ENCODE data around the gene KNOP1.

KNOP1 gene, protein sequence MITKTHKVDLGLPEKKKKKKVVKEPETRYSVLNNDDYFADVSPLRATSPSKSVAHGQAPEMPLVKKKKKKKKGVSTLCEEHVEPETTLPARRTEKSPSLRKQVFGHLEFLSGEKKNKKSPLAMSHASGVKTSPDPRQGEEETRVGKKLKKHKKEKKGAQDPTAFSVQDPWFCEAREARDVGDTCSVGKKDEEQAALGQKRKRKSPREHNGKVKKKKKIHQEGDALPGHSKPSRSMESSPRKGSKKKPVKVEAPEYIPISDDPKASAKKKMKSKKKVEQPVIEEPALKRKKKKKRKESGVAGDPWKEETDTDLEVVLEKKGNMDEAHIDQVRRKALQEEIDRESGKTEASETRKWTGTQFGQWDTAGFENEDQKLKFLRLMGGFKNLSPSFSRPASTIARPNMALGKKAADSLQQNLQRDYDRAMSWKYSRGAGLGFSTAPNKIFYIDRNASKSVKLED

DNA sequence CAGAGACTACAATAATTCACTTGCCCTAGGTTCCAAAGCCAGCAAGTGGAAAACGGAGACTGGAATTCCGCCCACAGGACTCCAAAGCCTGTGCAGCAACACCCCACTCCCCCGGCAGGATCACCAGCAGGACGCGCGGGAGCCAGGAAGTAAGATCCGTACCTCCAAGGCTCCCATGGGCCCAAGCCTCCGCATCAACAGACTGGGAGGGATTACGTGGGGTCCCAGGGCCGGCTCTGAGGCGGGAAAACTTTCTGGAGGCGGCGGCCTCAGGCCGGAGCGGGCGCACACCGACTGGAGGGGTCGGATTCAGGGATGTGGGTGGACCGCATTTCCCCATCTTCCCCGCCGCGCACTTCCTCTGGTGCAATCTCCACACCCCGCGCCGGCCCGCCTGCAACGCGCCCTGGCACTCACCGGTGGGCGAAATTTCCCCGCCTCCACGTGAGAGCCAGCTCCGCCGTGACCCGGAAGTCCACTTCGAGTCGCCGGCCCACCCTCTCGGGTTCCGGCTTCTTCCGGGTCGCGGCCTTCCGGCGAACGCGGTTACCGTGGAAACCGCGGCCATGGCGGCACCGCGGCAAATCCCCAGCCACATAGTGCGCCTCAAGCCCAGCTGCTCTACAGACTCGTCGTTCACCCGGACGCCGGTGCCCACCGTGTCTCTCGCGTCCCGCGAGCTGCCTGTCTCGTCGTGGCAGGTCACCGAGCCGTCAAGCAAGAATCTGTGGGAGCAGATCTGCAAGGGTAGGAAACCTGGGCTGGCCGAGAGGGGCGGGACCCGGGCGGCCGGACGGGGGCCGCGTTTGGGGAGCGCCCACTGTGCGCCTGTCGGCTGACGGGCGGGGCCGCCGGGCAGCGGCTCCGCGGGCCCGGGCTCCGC, at the start of gene KNOP1, which contains the start of gene IQCK:
KNOP1 (minus strand) TSS at position 487 of the 883 bp plus-strand sequence. CDS start 3,192 bp downstream, outside the sequence.
IQCK (plus strand) TSS at position 531 of the 883 bp plus-strand sequence; CDS start at position 567, 36 bp downstream.
- Histone ChIP-seq H3K4me3 (ENCODE audit: low read depth, low read length) (peak within 1 kb of the TSS; percentile 94), H3K27ac (peak within 1 kb of the TSS; percentile 62), H3K36me3 (replicated peaks) (peaks cover 9% of the 10 kb centered on the region), H3K27me3 (replicated peaks) (no peaks in the 10 kb centered on the region)
- in situ Hi-C loops (cut with HindIII; ENCODE audit: low pct_ligation_motif_present, low sequenced_read_pairs): no loop called here
- DNase-seq: peak; percentile 73
- TF ChIP-seq CTCF (IDR thresholded peaks at IDR 0.05; ENCODE audit: low read depth, low read length, missing control alignments): peak; percentile 36

- Histone ChIP-seq H3K36me3 (replicated peaks) (no peaks in the 10 kb centered on the region), H3K27me3 (replicated peaks) (no peaks in the 10 kb centered on the region), H3K4me3 (ENCODE audit: low read depth, low read length) (no peak overlapping the region), H3K27ac (no peak overlapping the region)
- no peak for TF ChIP-seq CTCF (IDR thresholded peaks at IDR 0.05; ENCODE audit: low read depth, low read length, missing control alignments)
- DNase-seq: no peak
- in situ Hi-C loops (cut with HindIII; ENCODE audit: low pct_ligation_motif_present, low sequenced_read_pairs): no loop called here
These were observed 49.5 kb upstream of the KNOP1 start for GRCh38 chr16:19767497-19767896.

DNA sequence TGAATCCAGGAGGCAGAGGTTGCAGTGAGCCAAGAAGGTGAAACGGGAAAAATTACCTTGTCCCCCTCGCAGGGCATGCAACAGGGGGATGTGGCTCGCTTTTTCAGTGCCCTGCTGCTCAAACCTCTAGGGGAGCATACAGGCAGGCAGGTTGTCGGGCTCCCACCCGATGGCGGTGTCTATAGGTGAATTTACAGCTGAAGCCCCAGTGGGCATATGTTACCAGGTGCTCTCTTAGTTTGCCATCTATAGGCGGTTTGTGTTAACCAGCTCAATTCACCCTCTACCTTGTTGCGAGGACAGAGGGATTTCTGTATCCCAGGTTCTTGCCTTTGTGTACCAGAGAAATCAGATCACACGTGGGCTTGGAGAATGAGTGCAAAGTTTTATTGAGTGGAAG, 49.0 kb upstream of the KNOP1 start:
- Histone ChIP-seq H3K36me3 (replicated peaks) (no peaks in the 10 kb centered on the region), H3K27me3 (replicated peaks) (no peaks in the 10 kb centered on the region), H3K27ac (no peak overlapping the region), H3K4me3 (ENCODE audit: low read depth, low read length) (no peak overlapping the region)
- in situ Hi-C loops (cut with HindIII; ENCODE audit: low pct_ligation_motif_present, low sequenced_read_pairs): no loop called here
- DNase-seq: no peak
- TF ChIP-seq CTCF (IDR thresholded peaks at IDR 0.05; ENCODE audit: low read depth, low read length, missing control alignments): no peak

DNA sequence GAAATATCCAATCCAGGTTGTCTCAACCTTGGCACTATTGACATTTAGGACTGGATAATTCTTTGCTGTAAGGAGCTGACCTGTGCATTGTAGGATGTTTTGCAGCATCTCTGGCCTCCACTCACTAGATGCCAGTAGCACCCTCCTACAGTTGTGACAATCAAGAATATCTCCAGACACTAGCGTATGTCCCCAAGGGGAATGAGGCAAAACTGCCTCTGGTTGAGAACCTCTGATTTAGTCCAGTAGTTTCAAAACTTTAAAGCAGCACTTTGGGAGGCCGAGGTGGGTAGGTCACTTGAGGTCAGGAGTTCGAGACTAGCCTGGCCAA, 48.5 kb upstream of the KNOP1 start:
- Histone ChIP-seq H3K27me3 (replicated peaks) (no peaks in the 10 kb centered on the region), H3K36me3 (replicated peaks) (no peaks in the 10 kb centered on the region), H3K4me3 (ENCODE audit: low read depth, low read length) (no peak overlapping the region), H3K27ac (no peak overlapping the region)
- in situ Hi-C loops (cut with HindIII; ENCODE audit: low pct_ligation_motif_present, low sequenced_read_pairs): no loop called here
- TF ChIP-seq CTCF (IDR thresholded peaks at IDR 0.05; ENCODE audit: low read depth, low read length, missing control alignments): no peak
- no peak for DNase-seq

DNA sequence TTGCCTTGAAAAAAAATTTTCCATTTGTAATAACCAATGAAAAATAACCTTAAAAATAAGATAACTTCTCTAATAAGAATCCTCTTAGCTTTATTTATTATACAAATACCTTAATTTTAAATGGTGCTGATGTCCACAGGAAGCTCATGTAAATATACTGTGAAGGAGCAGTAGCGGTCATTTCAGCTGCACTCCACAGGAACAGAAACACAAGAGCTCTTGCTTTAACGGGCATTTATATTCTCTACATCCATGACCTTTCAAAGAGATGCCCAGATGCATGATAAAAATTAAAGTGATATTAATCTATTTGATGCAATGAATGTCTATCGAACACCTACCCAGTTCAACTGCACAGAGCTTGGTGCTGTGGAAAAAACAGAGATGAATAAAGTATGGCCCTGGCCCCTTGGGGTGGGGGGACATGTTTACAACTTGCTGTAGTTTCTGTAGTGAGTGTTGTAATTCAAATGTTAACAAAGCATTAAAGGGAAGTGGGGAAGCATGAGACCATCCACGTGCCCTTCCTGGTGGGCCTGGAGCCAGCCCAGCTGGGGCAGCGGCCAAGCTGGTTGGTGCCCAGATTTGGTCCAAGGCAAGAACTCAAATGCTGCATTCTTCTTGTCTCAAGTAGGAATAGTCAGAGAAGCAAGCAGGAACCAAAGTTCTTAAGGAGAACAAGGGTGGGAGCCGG, 48.0 kb upstream of the KNOP1 start:
- DNase-seq: no peak
- TF ChIP-seq CTCF (IDR thresholded peaks at IDR 0.05; ENCODE audit: low read depth, low read length, missing control alignments): no peak
- H3K27ac ChIP-seq: no peak overlapping the region
- H3K27me3 ChIP-seq (replicated peaks): no peaks in the 10 kb centered on the region
- no peak overlapping the region for H3K4me3 ChIP-seq (ENCODE audit: low read depth, low read length)
- in situ Hi-C loops (cut with HindIII; ENCODE audit: low pct_ligation_motif_present, low sequenced_read_pairs): no loop called here
- no peaks in the 10 kb centered on the region for H3K36me3 ChIP-seq (replicated peaks)
